ENCODE results near the gene DACT2.

DNA sequence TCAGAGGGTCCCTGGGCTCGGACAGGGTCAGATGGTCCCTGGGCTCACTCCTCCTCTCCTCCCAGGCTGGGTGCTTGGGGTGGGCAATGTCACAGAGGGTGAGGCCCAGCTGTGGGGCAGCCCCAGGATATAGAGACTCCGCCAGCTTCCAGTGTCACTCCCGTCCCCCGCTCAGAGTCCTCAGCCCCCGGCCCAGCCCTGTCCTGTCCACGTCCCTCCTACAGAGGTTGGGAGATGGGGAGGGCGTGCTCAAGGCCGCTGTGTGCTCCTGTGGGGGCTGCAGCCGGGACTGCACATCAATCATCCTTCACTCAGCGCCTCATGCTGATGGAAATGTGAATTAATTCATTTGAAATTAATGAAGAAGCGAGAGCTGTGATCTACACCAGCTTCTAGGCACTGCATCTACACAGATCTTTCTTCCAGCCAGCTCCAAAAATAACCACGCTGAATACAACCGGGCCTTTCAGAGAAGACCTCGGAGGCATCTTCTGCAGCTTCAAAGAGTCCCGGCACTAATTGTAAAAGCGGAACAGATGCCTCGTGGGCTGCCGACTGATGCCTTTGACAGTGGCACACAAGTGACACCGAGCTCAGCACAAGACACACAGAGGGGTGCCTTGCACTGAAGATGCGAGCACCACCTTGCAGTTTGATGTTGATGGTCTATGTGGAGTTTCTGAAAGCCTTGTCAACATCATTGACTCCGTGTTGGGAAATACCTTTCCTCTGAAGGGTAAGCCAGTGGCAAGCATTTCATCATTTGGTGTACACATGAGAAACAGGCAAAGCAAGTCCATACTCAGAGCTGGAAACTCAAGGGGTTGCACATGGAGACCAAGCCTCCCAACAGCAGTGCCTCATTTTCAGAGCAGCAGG is 39.3 kb downstream of the DACT2 start:
- TF ChIP-seq BHLHE40 (IDR thresholded peaks at IDR 0.05; ENCODE audit: borderline replicate concordance) (no peak), TARDBP (IDR thresholded peaks at IDR 0.05) (no peak), FOXK2 (IDR thresholded peaks at IDR 0.05) (no peak), SP1 (IDR thresholded peaks at IDR 0.05) (no peak), FOXA1 (IDR thresholded peaks at IDR 0.05) (no peak), L3MBTL2 (conservative IDR thresholded peaks at IDR 0.05) (no peak), ELF4 (IDR thresholded peaks at IDR 0.05) (no peak), FOXM1 (IDR thresholded peaks at IDR 0.05; ENCODE audit: borderline replicate concordance) (no peak)
